WTC11 (cell line): Measurements from ENCODE around the gene CCDC85A. TPM values are rescaled to one million over a fixed set of nuclear protein-coding genes. Genes with fewer than 3 reads are reported as not detected.

Source experiments
- ATAC-seq: fragments of 200-7000 bp; cut with Tn5 transposase; 2 replicates; pipeline ENCODE4 v1.10.0; 2021; ENCODE audit warnings: mild to moderate bottlenecking, moderate library complexity
- CTCF ChIA-PET: fragments of 300-600 bp; sonication (Branson Sonifier 250); formaldehyde crosslinking; loops from one replicate; lab custom pipeline; 2021; ENCODE audit warnings: antibody characterized with exemption; lab: Charles Lee
- POLR2A ChIA-PET: fragments of 350-600 bp; sonication (Branson Sonifier 250); formaldehyde crosslinking; loops from one replicate; lab custom pipeline; 2021; ENCODE audit warnings: antibody characterized with exemption; lab: Charles Lee
- DNase-seq: peaks from one replicate; pipeline ENCODE4 v3.0.0; 2021; ENCODE audit warnings: low spot score
- H3K27ac Mint-ChIP-seq: 2 replicates; pipeline ENCODE4 v1.8.0; 2021; ENCODE audit warnings: mixed read lengths
- H3K27me3 Mint-ChIP-seq: 2 replicates; pipeline ENCODE4 v1.8.0; 2021; ENCODE audit warnings: low read depth, mild to moderate bottlenecking, moderate library complexity, mixed read lengths
- H3K36me3 Mint-ChIP-seq: 2 replicates; pipeline ENCODE4 v1.8.0; 2021; ENCODE audit warnings: mixed read lengths
- H3K4me1 Mint-ChIP-seq: 2 replicates; pipeline ENCODE4 v1.8.0; 2022; ENCODE audit warnings: mixed read lengths
- H3K4me3 Mint-ChIP-seq: 2 replicates; pipeline ENCODE4 v1.8.0; 2021; ENCODE audit warnings: mild to moderate bottlenecking, moderate library complexity, mixed read lengths
- H3K9me3 Mint-ChIP-seq: 2 replicates; pipeline ENCODE4 v1.8.0; 2021; ENCODE audit warnings: mixed read lengths
- AR ChIP-seq: fragments of 250-450 bp; sonication (Bioruptor Pico); IDR thresholded peaks from 2 replicates; pipeline ENCODE4 v1.9.0; 2021; ENCODE audit warnings: mild to moderate bottlenecking
- CBFB ChIP-seq: sonication (generic); formaldehyde crosslinking; IDR thresholded peaks from 2 replicates; pipeline ENCODE4 v1.8.1; 2022; ENCODE audit warnings: mild to moderate bottlenecking, low read depth, missing genetic modification reagents
- CTCF ChIP-seq: fragments of 200-600 bp; IDR thresholded peaks from 2 replicates; pipeline ENCODE4 v1.8.0; 2022; ENCODE audit warnings: antibody characterized with exemption
- E2F1 ChIP-seq: sonication (generic); formaldehyde crosslinking; IDR thresholded peaks from 2 replicates; pipeline ENCODE4 v1.8.0; 2022; ENCODE audit warnings: mild to moderate bottlenecking, missing genetic modification reagents
- E2F5 ChIP-seq: sonication (generic); formaldehyde crosslinking; IDR thresholded peaks from 2 replicates; pipeline ENCODE4 v1.8.1; 2022; ENCODE audit warnings: mild to moderate bottlenecking, moderate library complexity, missing genetic modification reagents
- ELF4 ChIP-seq: sonication (generic); formaldehyde crosslinking; IDR thresholded peaks from 2 replicates; pipeline ENCODE4 v1.8.1; 2022; ENCODE audit warnings: low read depth, mild to moderate bottlenecking, moderate library complexity, missing genetic modification reagents
- ETV6 ChIP-seq: sonication (generic); formaldehyde crosslinking; IDR thresholded peaks from 2 replicates; pipeline ENCODE4 v1.8.1; 2022; ENCODE audit warnings: mild to moderate bottlenecking, missing genetic modification reagents
- GABPB1 ChIP-seq: sonication (generic); formaldehyde crosslinking; IDR thresholded peaks from 2 replicates; pipeline ENCODE4 v1.8.1; 2023; ENCODE audit warnings: mild to moderate bottlenecking, missing genetic modification reagents
- HMGXB4 ChIP-seq: sonication (generic); formaldehyde crosslinking; IDR thresholded peaks from 2 replicates; pipeline ENCODE4 v1.8.1; 2023; ENCODE audit warnings: mild to moderate bottlenecking, moderate library complexity, missing genetic modification reagents
- IRF1 ChIP-seq: sonication (generic); formaldehyde crosslinking; IDR thresholded peaks from 2 replicates; pipeline ENCODE4 v1.8.0; 2023; ENCODE audit warnings: missing genetic modification reagents
- JAZF1 ChIP-seq: fragments of 250-450 bp; sonication (Bioruptor Pico); IDR thresholded peaks from 2 replicates; pipeline ENCODE4 v1.9.0; 2021; ENCODE audit warnings: moderate library complexity, mild to moderate bottlenecking, inconsistent platforms
- KAT7 ChIP-seq: sonication (generic); formaldehyde crosslinking; IDR thresholded peaks from 2 replicates; pipeline ENCODE4 v1.8.1; 2023; ENCODE audit warnings: missing genetic modification reagents, mild to moderate bottlenecking, borderline replicate concordance
- MAX ChIP-seq: sonication (generic); formaldehyde crosslinking; IDR thresholded peaks from 2 replicates; pipeline ENCODE4 v1.8.0; 2022; ENCODE audit warnings: mild to moderate bottlenecking, missing genetic modification reagents
- RELA ChIP-seq: sonication (generic); formaldehyde crosslinking; IDR thresholded peaks from 2 replicates; pipeline ENCODE4 v1.8.1; 2022; ENCODE audit warnings: missing genetic modification reagents, mild to moderate bottlenecking, borderline replicate concordance
- SOX15 ChIP-seq: fragments of 250-450 bp; sonication (Bioruptor Pico); IDR thresholded peaks from 2 replicates; pipeline ENCODE4 v1.9.0; 2021; ENCODE audit warnings: mild to moderate bottlenecking
- SP1 ChIP-seq: sonication (generic); formaldehyde crosslinking; conservative IDR thresholded peaks from 2 replicates; pipeline ENCODE4 v1.8.1; 2022; ENCODE audit warnings: missing genetic modification reagents
- TP53 ChIP-seq: sonication (generic); formaldehyde crosslinking; IDR thresholded peaks from 2 replicates; pipeline ENCODE4 v1.8.1; 2023; ENCODE audit warnings: mild to moderate bottlenecking, missing genetic modification reagents
- ZBTB21 ChIP-seq: sonication (generic); formaldehyde crosslinking; IDR thresholded peaks from 2 replicates; pipeline ENCODE4 v1.8.1; 2023; ENCODE audit warnings: mild to moderate bottlenecking, missing genetic modification reagents, borderline replicate concordance
- ZNF138 ChIP-seq: sonication (generic); formaldehyde crosslinking; conservative IDR thresholded peaks from 2 replicates; pipeline ENCODE4 v1.8.1; 2022; ENCODE audit warnings: mild to moderate bottlenecking, moderate library complexity, missing genetic modification reagents
- ZNF396 ChIP-seq: fragments of 250-450 bp; sonication (Bioruptor Pico); IDR thresholded peaks from 2 replicates; pipeline ENCODE4 v1.8.0; 2021; ENCODE audit warnings: mild to moderate bottlenecking, moderate library complexity, borderline replicate concordance
- total RNA-seq: library from RNA; stranded (reverse); gene quantifications from 3 replicates; pipeline ENCODE4 v1.2.3, GENCODE V29; 2021

The CCDC85A gene
- total RNA-seq, 1 experiment from 2014 or later, result 0.22 TPM

- Mint-ChIP-seq H3K27ac (peak overlapping the region; percentile 59; the same call in 1 of the 2 replicates), H3K9me3 (peaks cover 6% of the 10 kb centered on the region), H3K4me1 (peaks cover 6% of the 10 kb centered on the region), H3K36me3 (no peaks in the 10 kb centered on the region), H3K27me3 (no peaks in the 10 kb centered on the region), H3K4me3 (no peak overlapping the region)
- ATAC-seq, result no peak
- DNase-seq, result no peak
- ChIA-PET POLR2A (no interaction called here), CTCF (no interaction called here)
- TF ChIP-seq E2F1 (CRISPR knock-in tag) (no peak), ZNF138 (CRISPR knock-in tag) (no peak), GABPB1 (CRISPR knock-in tag) (no peak), SP1 (CRISPR knock-in tag) (no peak), IRF1 (CRISPR knock-in tag) (no peak), ZBTB21 (CRISPR knock-in tag) (no peak), ELF4 (no peak), RELA (CRISPR knock-in tag) (no peak), KAT7 (CRISPR knock-in tag) (no peak), JAZF1 (CRISPR knock-in tag) (no peak), CTCF (no peak), MAX (CRISPR knock-in tag) (no peak), E2F5 (no peak), HMGXB4 (no peak), AR (CRISPR knock-in tag) (no peak), SOX15 (CRISPR knock-in tag) (no peak), TP53 (CRISPR knock-in tag) (no peak), ZNF396 (CRISPR knock-in tag) (no peak), CBFB (CRISPR knock-in tag) (no peak), ETV6 (CRISPR knock-in tag) (no peak)
Observed at GRCh38 chr2:56364902-56365301, 181.1 kb downstream of the CCDC85A start.
